GM23248 (cell line): ENCODE results near the gene CAMSAP3. TPM values are rescaled to one million over a fixed set of nuclear protein-coding genes. Genes with fewer than 3 reads are reported as not detected.

Experiments used
- DNase-seq: peaks from one replicate; pipeline ENCODE4 v3.0.0-alpha.2; 2015
- H2AFZ ChIP-seq: fragments of 200-600 bp; sonication (generic); 2 replicates; pipeline ENCODE4 v1.6.1; 2016; ENCODE audit warnings: antibody characterized with exemption
- H3F3A ChIP-seq: fragments of 200-600 bp; sonication (generic); 2 replicates; pipeline ENCODE4 v1.6.1; 2016; ENCODE audit warnings: mild to moderate bottlenecking, antibody characterized with exemption, mixed run types; ENCODE audit not compliant: insufficient read depth
- H3K27ac ChIP-seq: fragments of 200-600 bp; sonication (generic); 2 replicates; pipeline ENCODE4 v1.5.1; 2016; ENCODE audit warnings: mild to moderate bottlenecking
- H3K27me3 ChIP-seq: fragments of 200-600 bp; sonication (generic); replicated peaks from 2 replicates; pipeline ENCODE4 v1.6.1; 2016; ENCODE audit warnings: mild to moderate bottlenecking; ENCODE audit not compliant: insufficient read depth
- H3K36me3 ChIP-seq: fragments of 200-600 bp; sonication (generic); 2 replicates; pipeline ENCODE4 v1.6.1; 2016; ENCODE audit warnings: low read depth, mild to moderate bottlenecking
- H3K4me1 ChIP-seq: fragments of 200-600 bp; sonication (generic); 2 replicates; pipeline ENCODE4 v1.6.1; 2016; ENCODE audit warnings: mild to moderate bottlenecking; ENCODE audit not compliant: insufficient read depth
- H3K4me2 ChIP-seq: fragments of 200-600 bp; sonication (generic); one replicate; pipeline ENCODE4 v1.6.1; 2016; ENCODE audit warnings: mild to moderate bottlenecking; ENCODE audit not compliant: unreplicated experiment
- H3K4me3 ChIP-seq: fragments of 200-600 bp; sonication (generic); 2 replicates; pipeline ENCODE4 v1.5.1; 2016; ENCODE audit warnings: mild to moderate bottlenecking
- H3K79me2 ChIP-seq: fragments of 200-600 bp; sonication (generic); 2 replicates; pipeline ENCODE4 v1.6.1; 2016; ENCODE audit warnings: mild to moderate bottlenecking; ENCODE audit not compliant: insufficient read depth
- H3K9ac ChIP-seq: fragments of 200-600 bp; sonication (generic); 2 replicates; pipeline ENCODE4 v1.6.1; 2016; ENCODE audit warnings: mild to moderate bottlenecking
- H3K9me2 ChIP-seq: fragments of 200-600 bp; sonication (generic); 2 replicates; pipeline ENCODE4 v1.6.1; 2016; ENCODE audit warnings: mixed run types, mild to moderate bottlenecking, moderate library complexity; ENCODE audit not compliant: insufficient read depth
- H3K9me3 ChIP-seq: fragments of 200-600 bp; sonication (generic); one replicate; pipeline ENCODE4 v1.6.1; 2017; ENCODE audit warnings: low read depth
- H4K20me1 ChIP-seq: fragments of 200-600 bp; sonication (generic); 2 replicates; pipeline ENCODE4 v1.6.0; 2016; ENCODE audit not compliant: insufficient read depth
- EZH2 ChIP-seq: fragments of 200-600 bp; sonication (generic); IDR thresholded peaks from 2 replicates; pipeline ENCODE4 v1.6.1; 2018; ENCODE audit warnings: antibody characterized with exemption, mild to moderate bottlenecking; ENCODE audit not compliant: insufficient read depth, poor library complexity, severe bottlenecking
- EZH2phosphoT487 ChIP-seq: fragments of 200-600 bp; sonication (generic); IDR thresholded peaks from 2 replicates; pipeline ENCODE4 v1.6.1; 2018; ENCODE audit warnings: antibody characterized with exemption, moderate library complexity, mild to moderate bottlenecking, low read depth; ENCODE audit not compliant: insufficient read depth
- WGBS, 2 experiments: methylation state at CpG; one replicate each; pipeline ENCODE4 v1.1.6; 2015 to 2017; ENCODE audit warnings: low lambda C conversion rate in 2 of 2, low coverage in 1 of 2; ENCODE audit errors: missing lambda C conversion rate in 2 of 2; 5-methylcytosine and 5-hydroxymethylcytosine counted together
- in situ Hi-C: fragments of 300-500 bp; cut with MboI; formaldehyde crosslinking; loops from 2 replicates; pipeline ENCODE4 v1.15.0; 2020
- polyA plus RNA-seq: library from polyadenylated mRNA; unstranded; fragments of >200 nt; fragmentation: Nextera tagmentation; extraction: Ambion mirVana; gene quantifications from 2 replicates; pipeline ENCODE4 v1.2.1, GENCODE V29; 2016
- total RNA-seq: library from RNA; depleted of rRNA; stranded (reverse); fragments of >200 nt; shearing (Covaris generic); gene quantifications from 2 replicates; pipeline ENCODE4 v1.2.3, GENCODE V29; 2014

CAMSAP3 gene
- total and polyA plus RNA-seq, 2 experiments from 2014 or later = not detected

DNA sequence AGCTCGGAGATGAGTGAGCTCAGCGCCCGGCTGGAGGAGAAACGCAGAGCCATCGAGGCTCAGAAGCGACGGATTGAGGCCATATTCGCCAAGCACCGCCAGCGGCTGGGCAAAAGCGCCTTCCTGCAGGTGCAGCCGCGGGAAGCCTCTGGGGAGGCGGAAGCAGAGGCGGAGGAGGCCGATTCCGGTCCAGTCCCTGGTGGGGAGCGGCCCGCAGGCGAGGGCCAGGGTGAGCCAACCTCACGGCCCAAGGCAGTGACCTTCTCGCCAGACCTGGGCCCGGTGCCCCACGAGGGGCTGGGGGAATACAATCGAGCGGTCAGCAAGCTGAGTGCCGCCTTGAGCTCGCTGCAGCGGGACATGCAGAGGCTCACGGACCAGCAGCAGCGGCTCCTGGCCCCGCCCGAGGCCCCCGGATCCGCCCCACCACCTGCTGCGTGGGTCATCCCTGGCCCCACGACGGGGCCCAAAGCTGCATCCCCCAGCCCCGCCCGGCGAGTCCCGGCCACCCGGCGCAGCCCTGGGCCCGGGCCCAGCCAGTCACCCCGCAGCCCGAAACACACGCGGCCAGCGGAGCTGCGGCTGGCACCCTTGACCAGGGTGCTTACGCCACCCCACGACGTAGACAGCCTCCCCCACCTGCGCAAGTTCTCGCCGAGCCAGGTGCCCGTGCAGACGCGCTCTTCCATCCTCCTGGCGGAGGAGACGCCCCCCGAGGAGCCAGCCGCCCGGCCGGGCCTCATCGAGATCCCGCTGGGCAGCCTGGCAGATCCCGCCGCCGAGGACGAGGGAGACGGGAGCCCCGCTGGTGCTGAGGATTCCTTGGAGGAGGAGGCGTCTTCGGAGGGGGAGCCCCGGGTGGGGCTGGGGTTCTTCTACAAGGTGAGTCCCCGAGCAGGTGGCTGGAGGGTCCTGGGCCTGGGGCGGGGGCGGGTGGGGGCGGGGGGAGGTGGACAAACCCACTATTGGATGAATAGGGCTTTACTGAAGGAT is 16.9 kb downstream of the CAMSAP3 start:
- Histone ChIP-seq H3K9me3 (no peaks in the 10 kb centered on the region), H3K36me3 (no peaks in the 10 kb centered on the region), H3K4me3 (no peak overlapping the region), H3K9ac (no peak overlapping the region), H3K9me2 (no peaks in the 10 kb centered on the region), H3K79me2 (no peaks in the 10 kb centered on the region), H3K27me3 (no peaks in the 10 kb centered on the region), H3K4me1 (no peaks in the 10 kb centered on the region), H3K4me2 (no peak overlapping the region), H3K27ac (no peak overlapping the region), H4K20me1 (no peaks in the 10 kb centered on the region), H3F3A (no peaks in the 10 kb centered on the region), H2AFZ (no peak overlapping the region)
- in situ Hi-C loops = no loop called here
- WGBS, 2 experiments = 85 to 86% methylated on average over 65 to 80 of the region's 81 CpGs
- TF ChIP-seq EZH2phosphoT487 = no peak
- no peak for TF ChIP-seq EZH2
- DNase-seq = no peak

DNA sequence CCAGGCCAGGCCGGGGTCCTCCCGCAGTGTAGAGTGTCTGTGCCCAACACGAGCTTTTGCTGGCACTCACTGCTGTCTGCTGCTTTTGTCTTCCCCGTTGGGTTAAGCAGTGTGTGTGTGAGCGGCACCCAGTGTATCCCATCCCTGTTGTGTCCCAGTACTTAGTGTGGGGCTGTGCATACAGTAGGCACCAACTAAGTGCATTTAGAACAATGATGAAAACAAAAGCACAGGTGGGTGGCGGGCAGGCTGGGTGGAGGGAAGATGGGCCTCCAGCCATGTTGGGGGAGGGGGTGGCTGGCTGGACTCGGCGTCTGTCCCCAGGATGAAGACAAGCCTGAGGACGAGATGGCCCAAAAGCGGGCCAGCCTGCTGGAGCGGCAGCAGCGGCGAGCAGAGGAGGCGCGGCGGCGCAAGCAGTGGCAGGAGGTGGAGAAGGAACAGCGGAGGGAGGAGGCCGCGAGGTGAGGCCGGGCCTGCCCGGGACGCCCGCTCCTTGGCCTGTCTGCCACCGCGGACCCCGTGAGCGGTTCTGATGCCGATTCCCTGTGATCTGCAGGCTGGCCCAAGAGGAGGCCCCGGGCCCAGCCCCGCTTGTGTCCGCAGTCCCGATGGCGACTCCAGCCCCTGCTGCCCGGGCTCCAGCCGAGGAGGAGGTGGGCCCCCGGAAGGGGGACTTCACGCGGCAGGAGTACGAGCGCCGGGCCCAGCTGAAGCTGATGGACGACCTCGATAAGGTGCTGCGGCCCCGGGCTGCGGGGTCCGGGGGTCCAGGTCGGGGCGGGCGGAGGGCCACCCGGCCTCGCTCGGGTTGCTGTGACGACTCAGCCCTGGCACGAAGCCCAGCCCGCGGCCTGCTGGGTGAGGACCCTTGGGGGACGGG is 19.4 kb downstream of the CAMSAP3 start:
- no peak overlapping the region for H2AFZ ChIP-seq

DNA sequence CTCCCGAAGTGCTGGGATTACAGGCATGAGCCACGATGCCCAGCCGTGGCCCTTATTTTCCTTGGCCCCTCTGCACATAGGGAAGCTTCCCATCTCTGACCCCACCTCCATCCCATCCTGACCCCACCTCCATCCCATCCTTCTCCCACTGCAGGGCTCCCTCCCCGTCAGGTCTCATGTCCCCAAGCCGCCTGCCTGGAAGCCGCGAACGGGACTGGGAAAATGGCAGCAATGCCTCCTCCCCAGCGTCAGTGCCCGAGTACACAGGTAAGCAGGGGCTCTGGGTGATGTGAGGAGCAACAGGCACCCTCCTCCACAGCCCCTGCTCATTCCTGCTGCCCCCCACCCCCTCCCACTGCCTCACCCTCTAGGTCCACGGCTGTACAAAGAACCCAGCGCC is 21.5 kb downstream of the CAMSAP3 start:
- H3K79me2 ChIP-seq = no peaks in the 10 kb centered on the region
- no peaks in the 10 kb centered on the region for H3K9me2 ChIP-seq
- H3K9ac ChIP-seq = no peak overlapping the region
- in situ Hi-C loops = no loop called here
- H3K27ac ChIP-seq = no peak overlapping the region
- H3K4me2 ChIP-seq = no peak overlapping the region
- 86 to 96% methylated on average over 8 to 12 of the region's 12 CpGs for WGBS, 2 experiments
- H3K27me3 ChIP-seq = no peaks in the 10 kb centered on the region
- H3K9me3 ChIP-seq = no peaks in the 10 kb centered on the region
- H2AFZ ChIP-seq = no peak overlapping the region
- H4K20me1 ChIP-seq = no peaks in the 10 kb centered on the region
- H3K4me1 ChIP-seq = no peaks in the 10 kb centered on the region
- no peak overlapping the region for H3K4me3 ChIP-seq
- H3K36me3 ChIP-seq = no peaks in the 10 kb centered on the region
- DNase-seq = no peak
- no peaks in the 10 kb centered on the region for H3F3A ChIP-seq
- TF ChIP-seq EZH2 (no peak), EZH2phosphoT487 (no peak)

More for the DNA sequence above, 19.4 kb downstream of the CAMSAP3 start:
- H3K36me3 ChIP-seq = no peaks in the 10 kb centered on the region
- TF ChIP-seq EZH2 (no peak), EZH2phosphoT487 (no peak)
- H3K27ac ChIP-seq = no peak overlapping the region
- no peak for DNase-seq
- in situ Hi-C loops = no loop called here
- H3F3A ChIP-seq = no peaks in the 10 kb centered on the region
- no peak overlapping the region for H3K4me2 ChIP-seq
- H3K9me2 ChIP-seq = no peaks in the 10 kb centered on the region
- H3K4me1 ChIP-seq = no peaks in the 10 kb centered on the region
- no peaks in the 10 kb centered on the region for H3K9me3 ChIP-seq
- no peak overlapping the region for H3K9ac ChIP-seq
- no peaks in the 10 kb centered on the region for H3K79me2 ChIP-seq
- WGBS, 2 experiments = 77 to 80% methylated on average over 21 to 59 of the region's 59 CpGs
- H3K4me3 ChIP-seq = no peak overlapping the region
- no peaks in the 10 kb centered on the region for H3K27me3 ChIP-seq
- H4K20me1 ChIP-seq = no peaks in the 10 kb centered on the region

DNA sequence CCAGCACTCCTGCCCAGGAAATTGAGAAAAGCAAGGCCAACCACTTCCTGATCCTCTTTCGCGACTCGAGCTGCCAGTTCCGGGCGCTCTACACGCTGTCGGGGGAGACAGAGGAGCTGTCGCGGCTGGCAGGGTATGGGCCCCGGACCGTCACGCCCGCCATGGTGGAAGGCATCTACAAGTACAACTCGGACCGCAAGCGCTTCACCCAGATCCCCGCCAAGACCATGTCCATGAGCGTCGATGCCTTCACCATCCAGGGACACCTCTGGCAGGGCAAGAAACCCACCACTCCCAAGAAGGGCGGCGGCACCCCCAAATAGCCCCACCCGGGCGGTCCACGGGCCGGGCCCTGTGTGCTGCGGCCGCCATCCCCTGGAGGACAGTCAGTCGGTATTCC is 22.1 kb downstream of the CAMSAP3 start:
- no peak overlapping the region for H3K27ac ChIP-seq
- H3K27me3 ChIP-seq = no peaks in the 10 kb centered on the region
- no peak overlapping the region for H3K4me3 ChIP-seq
- WGBS, 2 experiments = 91 to 92% methylated on average over 27 to 28 of the region's 28 CpGs
- no peak for TF ChIP-seq EZH2phosphoT487
- TF ChIP-seq EZH2 = no peak
- no peaks in the 10 kb centered on the region for H3K36me3 ChIP-seq
- H3K9me3 ChIP-seq = no peaks in the 10 kb centered on the region
- H4K20me1 ChIP-seq = no peaks in the 10 kb centered on the region
- H3K79me2 ChIP-seq = no peaks in the 10 kb centered on the region
- no peak overlapping the region for H3K9ac ChIP-seq
- no peak overlapping the region for H3K4me2 ChIP-seq
- in situ Hi-C loops = no loop called here
- no peaks in the 10 kb centered on the region for H3K4me1 ChIP-seq
- no peaks in the 10 kb centered on the region for H3K9me2 ChIP-seq
- DNase-seq = no peak
- H2AFZ ChIP-seq = no peak overlapping the region
- no peaks in the 10 kb centered on the region for H3F3A ChIP-seq
